Measurements from ENCODE around the gene LRP5. TPM values are rescaled to one million over a fixed set of nuclear protein-coding genes. Genes with fewer than 3 reads are reported as not detected.
"Not testable (repeated sequence)": the region's sequence is repeated elsewhere in the genome, so short reads cannot be mapped to it uniquely, and the experiment has no call there.

LRP5 gene
- total RNA-seq, 1 donor from 2014 or later = 82.4 TPM

GRCh38 chr11:68329536-68329935 is 17.1 kb downstream of the LRP5 start:
- no peak for DNase-seq (ENCODE audit: low spot score)

DNA sequence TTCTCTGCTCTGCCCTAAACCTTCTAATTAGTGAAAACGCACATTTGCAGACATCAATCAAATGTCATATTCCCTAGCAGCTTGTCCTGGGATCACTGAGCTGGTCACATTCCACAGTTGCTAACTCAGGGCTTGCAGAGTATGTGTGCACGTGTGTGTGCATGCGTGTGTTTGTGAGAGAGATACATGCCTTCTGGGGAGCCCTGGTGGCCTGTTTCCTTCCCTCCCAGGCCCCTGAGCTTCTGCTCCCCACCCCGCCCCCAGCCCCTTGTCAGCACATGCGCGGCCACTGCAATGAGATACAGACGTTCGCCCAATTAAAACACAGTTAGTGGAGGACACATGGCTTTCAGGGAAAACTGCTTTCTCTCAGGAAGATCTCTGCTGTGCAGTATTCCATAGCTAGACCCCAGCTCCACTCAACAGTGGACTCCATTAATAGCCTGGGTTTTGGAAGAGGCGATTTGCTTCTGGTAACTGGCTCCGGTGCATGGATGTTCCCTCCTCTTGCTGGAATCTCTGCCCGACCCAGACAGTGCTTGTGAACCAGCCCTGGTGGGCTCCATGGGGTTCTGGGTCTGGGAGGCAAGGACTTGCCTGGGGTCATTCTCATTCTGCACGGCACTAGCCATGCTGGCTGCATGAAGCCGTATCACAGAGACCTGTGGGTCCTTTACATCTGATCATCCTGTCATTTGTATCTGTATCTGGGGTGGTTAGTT is 17.7 kb downstream of the LRP5 start:
- DNase-seq (ENCODE audit: low spot score) = no peak

GRCh38 chr11:68330700-68331337 is 18.4 kb downstream of the LRP5 start:
- no peak for DNase-seq (ENCODE audit: low spot score)

DNA sequence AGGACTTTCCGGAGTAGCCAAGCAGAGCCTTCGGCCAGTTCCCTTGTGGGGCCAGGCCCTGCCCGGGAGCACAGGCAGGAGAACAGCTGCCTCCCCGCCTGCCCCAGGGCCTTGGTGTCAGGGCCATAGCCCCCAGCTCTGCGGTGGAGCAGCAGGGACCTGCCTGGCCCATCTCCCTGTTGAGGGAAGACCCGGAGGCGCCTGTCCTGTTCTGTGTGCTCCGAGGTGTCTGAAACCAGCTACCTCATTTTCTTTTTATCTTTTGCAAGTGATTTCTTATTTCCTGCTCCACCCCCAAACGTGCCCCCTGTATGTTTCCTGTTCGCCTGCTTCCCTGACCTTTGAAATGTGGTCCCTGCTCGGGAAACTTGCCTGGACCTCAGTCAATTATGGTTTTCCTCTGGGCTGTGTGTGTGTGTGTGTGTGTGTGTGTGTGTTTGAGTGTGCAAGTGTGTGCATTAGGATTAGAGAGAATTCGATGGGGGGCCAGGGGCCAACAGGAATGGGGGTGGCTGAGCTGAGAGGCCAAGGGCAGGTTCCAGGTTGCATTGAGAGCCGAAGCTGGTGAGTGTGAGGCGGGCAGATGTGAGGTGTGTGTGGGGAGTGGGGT is 19.1 kb downstream of the LRP5 start:
- DNase-seq (ENCODE audit: low spot score) = no peak

DNA sequence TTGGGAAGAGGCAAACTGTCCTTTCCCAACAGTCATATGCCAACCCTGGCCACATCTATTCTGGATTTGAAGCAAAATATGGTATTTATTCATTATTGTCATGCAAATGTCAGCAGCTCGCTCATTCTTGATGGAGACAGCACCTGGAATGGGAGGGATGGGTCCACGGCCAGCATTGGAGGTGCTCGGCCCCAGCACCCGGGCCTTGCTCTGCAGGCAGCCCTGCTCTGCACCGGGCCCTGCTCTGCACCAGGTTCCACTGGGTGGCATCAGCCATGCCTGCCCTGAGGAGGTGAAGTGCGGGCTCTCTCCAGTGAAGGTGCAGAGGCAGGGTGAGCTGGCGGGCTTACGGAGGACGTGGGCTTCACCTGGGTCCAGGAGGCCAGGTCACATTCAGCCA is 19.8 kb downstream of the LRP5 start:
- no peak for DNase-seq (ENCODE audit: low spot score)

GRCh38 chr11:68333173-68333572 is 20.8 kb downstream of the LRP5 start:
- DNase-seq (ENCODE audit: low spot score) = no peak

DNA sequence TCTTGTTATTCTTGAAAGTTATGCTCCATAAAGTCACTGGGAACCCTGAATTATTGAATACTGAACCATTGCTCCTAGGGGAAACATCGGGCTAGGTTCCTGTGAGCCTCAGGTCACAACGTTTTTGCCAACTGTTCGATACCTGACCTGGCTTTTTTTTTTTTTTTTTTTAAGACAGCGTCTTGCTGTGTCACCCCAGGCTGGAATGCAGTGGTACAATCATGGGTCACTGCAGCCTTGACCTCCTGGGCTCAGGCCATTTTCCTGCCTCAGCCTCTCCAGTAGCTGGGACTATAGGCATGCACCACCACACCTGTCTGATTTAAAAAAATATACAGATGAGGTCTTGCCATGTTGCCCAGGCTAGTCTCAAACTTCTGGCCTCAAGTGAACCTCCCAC is 22.5 kb downstream of the LRP5 start:
- DNase-seq (ENCODE audit: low spot score) = no peak

DNA sequence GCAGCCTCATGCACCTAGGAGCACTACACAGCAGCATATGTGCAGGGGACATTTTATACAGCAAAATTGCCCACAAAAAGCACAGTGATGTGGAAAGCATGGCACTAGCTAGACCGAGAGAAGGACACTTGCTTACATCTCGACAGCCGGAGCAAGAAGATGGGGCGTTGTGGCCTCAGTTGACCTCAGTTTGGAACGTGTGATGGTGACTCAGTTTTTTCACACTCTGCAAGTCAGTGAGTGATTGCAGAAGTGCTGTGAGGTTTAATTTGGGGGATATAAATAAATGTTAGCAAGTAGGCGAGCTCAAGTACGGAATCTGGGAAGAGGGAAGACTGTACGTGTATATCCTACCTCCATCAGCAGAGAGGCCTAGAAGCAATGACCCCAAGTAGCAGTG is 23.3 kb downstream of the LRP5 start:
- no peak for DNase-seq (ENCODE audit: low spot score)

GRCh38 chr11:68336716-68337115 is 24.3 kb downstream of the LRP5 start:
- DNase-seq (ENCODE audit: low spot score) = no peak

DNA sequence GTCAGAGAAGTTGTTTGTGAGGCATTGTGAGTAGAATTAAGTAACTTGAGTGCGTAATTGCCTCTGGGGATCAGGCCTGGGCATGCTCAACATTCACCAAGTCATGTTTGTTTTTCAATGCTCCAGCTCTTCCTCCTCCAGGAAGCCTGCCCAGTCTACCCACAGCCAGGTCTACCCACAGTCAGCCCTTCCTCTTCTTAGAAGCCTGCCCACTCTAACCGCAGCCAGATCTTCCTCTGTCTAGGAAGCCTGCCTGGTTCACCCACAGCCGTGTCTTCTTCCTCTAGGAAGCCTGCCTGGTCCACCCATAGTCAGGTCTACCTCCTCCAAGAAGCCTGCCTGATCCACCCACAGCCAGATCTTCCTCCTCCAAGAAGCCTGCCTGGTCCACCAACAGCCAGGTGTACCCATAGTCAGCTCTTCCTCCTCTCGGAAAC is 25.0 kb downstream of the LRP5 start:
- DNase-seq (ENCODE audit: low spot score) = no peak

- no peak for DNase-seq (ENCODE audit: low spot score)
Observed at GRCh38 chr11:68338051-68338780, 25.8 kb downstream of the LRP5 start.

GRCh38 chr11:68340003-68340767 is 27.8 kb downstream of the LRP5 start:
- no peak for DNase-seq (ENCODE audit: low spot score)

DNA sequence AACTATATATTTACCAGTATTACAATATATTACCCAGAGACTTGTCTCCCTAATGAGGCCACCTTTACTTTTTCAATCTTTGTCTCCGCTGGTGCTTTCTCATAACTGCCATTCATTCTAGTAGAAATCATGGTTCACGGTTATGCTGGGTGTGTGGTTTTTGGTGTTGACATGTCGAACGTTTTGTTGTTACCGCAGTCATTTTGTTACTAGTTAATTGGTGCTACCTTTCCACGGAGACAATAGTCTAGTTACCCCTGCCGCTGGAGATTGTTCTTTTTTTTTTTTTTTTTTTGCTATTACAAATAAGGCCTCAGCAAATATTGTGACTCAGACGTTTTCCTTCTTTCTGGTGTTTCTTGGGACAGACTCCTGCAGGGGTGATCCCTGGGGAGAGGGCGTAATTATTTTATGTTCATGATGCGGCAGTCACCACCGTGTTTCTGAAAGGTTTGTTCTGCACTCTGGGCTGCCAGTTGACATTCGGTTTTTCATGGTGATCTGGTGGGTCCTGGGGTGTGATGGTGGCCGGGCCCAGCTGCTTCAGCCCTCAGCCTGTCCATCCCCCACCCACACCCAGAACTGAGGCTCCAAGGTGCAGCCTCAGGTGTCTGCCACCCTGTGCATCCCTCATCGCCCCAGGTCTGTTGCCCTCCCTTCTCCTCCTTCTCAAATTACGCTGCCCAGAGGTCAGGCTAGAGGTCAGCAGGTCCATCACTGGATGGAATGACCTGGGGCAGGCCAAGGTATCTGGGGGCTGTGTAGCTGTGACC is 28.6 kb downstream of the LRP5 start:
- DNase-seq (ENCODE audit: low spot score) = no peak

- DNase-seq (ENCODE audit: low spot score) = no peak
Observed at GRCh38 chr11:68341557-68342458, 29.4 kb downstream of the LRP5 start.

DNA sequence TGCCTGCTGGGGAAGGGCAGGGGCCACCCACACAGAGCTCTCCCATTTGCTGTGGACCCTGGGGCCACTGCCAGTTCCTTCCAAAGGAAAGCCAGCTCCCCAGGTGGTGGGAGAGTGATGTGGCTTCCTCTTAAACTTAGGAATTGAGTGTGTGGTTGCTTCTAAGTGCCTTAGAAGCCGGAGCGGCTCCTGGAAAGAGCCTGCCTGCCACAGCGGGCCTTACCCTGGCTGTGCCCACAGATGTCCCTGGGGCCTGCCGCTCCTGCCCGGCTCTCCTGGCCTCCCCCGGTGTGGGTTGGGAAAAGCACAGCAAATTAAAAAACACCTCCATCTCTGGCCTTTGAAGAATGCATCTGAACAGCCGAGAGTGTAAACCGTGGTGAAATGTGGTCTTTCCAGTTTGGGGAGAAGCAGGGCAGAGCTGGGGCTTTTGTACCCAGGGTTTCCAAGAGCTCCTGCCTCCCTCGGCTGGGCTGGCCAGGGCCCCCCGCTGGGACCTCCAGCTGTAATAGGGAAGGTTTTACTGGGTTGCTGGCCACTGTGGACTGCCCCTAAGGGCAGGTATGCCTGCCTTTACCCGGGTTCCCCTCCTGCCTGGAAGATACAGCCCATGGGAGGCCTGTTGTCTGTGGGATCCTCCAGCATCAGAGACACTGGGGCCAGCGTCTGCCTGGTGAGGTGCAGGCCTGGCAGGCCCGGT is 30.2 kb downstream of the LRP5 start:
- DNase-seq (ENCODE audit: low spot score) = no peak

- DNase-seq (ENCODE audit: low spot score) = no peak
Observed at GRCh38 chr11:68343761-68344256, 31.4 kb downstream of the LRP5 start.

DNA sequence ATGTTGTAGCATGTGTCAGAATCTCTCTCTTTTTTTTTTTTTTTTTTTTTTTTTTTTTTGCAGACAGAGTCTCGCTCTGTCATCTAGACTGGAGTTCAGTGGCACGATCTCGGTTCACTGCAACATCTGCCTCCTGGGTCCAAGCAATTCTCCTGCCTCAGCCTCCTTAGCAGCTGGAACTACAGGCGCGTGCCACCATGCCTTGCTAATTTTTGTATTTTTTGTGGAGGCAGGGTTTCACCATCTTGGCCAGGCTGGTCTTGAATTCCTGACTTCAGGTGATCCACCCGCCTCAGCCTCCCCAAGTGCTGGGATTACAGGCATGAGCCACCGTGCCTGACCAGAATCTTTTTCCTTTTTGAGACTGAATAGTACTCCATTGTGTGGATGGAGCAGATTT is 32.4 kb downstream of the LRP5 start:
- not testable (repeated sequence) for DNase-seq (ENCODE audit: low spot score)

DNA sequence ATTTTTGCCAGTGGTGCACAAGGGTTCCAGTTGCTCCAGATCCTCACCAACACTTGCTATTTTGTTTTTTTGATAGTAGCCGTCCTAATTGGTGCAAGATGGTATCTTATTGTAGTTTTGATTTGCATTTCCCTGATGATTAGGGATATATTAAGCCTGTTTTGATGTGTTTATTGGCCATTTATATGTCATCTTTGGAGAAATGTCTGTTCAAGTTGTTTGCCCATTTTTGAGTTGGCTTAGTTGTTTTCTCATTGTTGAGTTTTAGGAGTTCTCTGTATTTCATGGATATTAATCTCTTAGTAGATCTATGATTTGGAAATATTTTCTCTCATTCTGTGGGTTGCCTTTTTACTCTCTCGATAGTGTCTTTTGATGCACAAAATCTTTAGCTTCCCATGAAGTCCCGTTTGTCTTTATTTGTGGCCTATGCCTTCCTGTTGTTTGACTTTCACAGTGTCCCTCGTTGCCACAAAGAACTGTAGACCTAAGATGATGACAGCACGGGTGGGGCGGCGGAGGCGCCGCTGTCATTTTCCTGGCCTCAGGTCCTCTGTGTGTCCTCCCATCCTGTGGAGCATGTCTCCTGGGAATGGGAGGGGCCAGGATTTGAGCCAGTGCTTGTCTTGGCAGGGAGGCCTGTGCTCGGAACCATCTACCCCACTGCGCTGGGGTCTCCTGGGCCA is 33.5 kb downstream of the LRP5 start:
- no peak for DNase-seq (ENCODE audit: low spot score)

DNA sequence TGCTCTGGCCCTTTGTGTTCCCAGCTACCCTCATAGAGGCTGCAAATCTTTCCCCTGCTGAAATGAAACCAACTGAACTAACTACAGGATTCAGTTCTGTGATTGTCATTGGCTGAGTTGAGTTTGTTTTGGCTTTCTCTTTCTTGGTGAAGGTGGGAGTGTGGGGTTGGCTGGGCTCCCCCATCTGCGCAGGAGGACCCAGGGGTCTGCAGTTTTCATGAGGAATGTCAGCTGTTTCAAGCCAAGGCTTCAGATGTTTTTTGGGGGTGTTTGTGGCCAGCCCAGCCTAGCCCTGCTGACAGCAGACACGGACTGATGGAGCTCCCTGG is 34.0 kb downstream of the LRP5 start:
- DNase-seq (ENCODE audit: low spot score) = no peak
